Activated CD8-positive, alpha-beta memory T cell treated with anti-CD3 and anti-CD28 coated beads, Interleukin-2, amount 50 U/mL, for 24 hours (primary cell): ENCODE measurements around the gene OSM.
A peak's percentile ranks its signal among the peaks of the same experiment; 100 is the strongest.

Experiments
- DNase-seq: peaks from one replicate; pipeline ENCODE4 v3.0.0-alpha.2; 2020; ENCODE audit errors: extremely low read depth

Gene OSM

GRCh38 chr22:30285176-30285845, 18.7 kb upstream of the OSM start:
- no peak for DNase-seq

DNA sequence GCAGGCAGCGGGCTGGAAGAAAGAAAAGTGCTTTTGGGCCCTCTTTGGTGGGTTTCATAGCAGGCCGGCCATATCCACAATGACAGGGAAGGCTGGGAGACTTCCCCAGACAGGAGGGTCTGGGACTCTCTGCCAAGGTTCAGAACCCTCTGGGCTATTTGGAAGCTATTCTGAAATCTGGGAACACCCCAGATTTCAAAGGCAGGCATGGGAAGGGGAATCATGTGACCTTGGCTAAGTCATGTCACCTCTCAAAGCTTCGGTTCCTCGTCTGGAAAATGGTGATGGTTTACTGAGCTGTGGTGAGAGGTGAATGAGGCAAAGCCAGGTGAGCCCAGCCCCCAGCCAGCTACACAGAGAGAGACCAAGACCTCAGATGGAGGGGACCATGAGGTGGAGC, 18.0 kb upstream of the OSM start:
- no peak for DNase-seq

GRCh38 chr22:30284172-30284571, 17.5 kb upstream of the OSM start:
- DNase-seq: no peak

DNA sequence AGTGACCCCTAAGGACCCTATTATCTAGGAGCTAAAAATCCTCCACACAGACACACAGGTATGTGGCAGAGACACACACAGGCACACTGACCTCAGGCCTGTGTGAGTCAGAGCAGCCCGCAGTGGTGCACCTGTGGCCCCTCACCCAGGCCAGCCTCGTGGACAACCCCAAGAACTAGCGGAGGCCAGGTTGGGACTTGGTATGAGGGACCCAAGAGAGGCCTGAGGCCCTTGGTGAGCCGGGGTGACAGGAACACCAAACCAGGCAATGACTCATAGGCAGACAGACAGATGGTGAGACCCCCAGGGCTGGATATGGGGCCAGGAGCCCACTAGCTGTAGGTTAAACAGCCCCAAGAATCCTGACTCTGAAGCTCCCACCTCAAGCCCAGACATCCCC, 16.7 kb upstream of the OSM start:
- DNase-seq: no peak

GRCh38 chr22:30282616-30283046, 16.0 kb upstream of the OSM start:
- no peak for DNase-seq

- DNase-seq: no peak
Measured at GRCh38 chr22:30280505-30280904, 13.9 kb upstream of the OSM start.

- DNase-seq: no peak
Measured at GRCh38 chr22:30279932-30280331, 13.3 kb upstream of the OSM start.

DNA sequence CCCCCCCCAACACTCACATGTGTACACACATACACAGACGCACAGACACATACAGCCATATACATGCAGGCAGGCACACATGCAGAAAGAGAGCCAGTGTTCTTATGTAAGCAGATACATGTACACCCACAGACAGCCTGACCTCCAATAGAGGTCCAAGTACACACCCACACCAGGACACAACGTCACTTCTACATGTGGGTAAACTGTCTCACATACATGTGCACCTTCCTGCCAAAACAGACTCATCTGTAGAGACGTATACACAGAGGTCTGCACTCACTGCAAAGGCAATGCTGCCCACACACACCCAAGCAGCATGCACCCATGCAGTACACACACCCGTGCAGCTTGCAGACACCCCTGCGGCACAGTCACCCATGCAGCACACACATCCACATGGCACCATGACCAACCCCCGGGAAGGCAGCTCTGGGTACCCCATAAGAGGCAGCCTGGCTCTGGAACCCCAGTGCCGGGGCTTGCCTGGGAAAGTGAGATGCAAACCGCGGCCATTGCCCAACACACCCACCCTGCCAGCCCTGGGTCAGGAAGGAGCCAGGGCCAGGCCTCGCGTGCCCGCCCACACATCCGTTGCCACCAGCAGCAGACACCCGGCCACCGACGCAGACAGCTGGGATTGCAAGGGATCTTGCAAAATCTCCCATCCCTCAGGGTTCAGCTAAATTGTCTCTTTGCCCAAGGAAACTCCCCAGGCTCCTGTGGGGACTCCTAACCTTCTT, 12.6 kb upstream of the OSM start:
- no peak for DNase-seq

DNA sequence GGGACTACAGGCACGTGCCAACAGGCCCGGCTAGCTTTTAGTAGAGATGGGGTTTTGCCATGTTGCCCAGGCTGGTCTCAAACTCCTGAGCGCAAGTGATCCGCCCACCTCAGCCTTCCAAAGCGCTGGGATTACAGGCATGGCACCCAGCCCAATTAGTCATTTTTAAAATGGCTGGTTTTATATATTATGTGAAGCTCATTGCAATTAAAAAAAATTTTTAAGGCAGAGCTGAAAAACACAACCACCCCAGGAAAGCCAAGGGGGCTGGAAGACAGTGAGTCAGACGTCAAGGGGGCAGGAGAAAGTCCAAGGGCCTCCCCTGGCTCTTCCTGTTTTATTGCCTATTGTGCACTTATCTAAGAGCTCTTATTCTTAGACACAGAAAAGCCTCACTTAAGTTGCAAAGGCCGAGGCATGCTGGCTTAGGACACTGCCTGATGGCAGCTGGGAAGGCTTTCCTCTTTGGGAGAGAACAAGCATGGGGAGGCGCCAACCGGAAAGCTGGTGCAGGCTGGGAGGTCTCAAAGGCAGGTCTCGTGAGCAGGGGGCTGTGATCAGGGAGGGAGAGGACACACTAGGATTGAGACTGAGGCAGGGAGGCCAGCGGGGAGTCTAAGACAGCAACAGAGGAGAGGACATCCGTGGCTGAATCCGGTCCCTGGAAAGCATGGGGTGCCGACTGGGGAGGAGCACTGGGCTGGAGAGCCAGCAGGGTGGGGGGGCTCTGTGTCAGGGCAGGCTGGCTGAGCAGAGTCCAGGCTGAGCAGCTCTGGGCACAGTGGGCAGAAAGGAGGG, 11.1 kb upstream of the OSM start:
- DNase-seq: no peak

- DNase-seq: no peak
Measured at GRCh38 chr22:30276039-30276438, 9.4 kb upstream of the OSM start.

- DNase-seq: no peak
Measured at GRCh38 chr22:30275625-30276024, 9.0 kb upstream of the OSM start.

DNA sequence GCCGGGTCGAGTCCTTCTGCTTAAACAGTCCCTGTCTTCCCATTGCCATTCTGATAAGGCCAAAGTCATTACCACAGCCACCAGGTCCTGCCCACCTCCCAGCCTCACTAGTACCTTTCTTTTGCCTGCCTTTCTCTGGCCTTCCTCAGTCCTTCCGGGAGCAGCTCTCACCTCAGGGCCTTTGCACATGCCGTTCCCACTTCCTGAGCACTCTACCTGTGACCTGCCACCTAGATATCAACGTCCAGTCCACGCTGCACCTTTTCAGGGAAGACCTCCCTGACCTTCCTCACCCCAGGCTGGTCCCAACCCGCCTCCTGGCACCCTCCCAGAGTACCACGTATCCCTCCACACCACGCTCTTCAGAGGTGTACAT, 7.8 kb upstream of the OSM start:
- DNase-seq: no peak

- DNase-seq: no peak
Measured at GRCh38 chr22:30273711-30274436, 7.2 kb upstream of the OSM start.

GRCh38 chr22:30272781-30273601, 6.3 kb upstream of the OSM start:
- no peak for DNase-seq

DNA sequence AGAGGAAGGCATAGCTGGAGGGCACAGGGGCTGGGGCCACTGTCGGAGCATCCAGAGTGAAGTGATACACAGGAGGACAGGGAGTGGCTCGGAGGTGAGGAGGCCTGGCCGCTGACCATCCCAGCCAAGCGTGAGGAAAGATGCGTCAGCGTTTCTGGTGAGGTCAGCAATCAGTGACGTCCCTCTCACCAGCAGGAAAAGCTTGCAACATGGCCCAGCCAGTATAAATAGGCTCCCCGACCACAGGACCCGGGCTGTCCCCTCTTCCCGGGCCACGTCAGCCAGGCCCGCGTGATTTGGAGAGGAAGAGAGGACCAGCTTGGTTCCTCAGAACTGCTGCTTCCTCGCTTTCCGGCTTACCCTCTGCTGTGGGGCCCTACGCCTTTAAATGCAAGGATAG, 4.2 kb upstream of the OSM start:
- DNase-seq: no peak

DNA sequence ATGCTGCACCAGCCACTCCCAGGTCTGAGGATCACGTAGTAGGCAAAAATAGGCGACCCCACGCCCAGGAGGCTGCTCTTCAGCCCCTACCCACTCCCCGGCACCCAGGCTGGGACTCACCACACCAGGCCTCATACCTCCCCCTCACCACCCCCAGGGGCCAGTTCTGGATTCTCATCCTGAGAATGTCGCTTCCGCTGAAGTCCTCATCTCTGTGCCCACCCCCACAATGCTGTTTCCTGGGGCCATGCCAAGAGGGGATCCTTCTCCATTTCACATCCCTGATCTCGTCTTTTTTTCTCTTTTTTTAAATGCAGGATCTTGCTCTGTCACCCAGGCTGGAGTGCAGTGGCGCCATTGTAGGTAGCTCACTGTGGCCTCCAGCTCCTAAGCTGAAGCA, 1.7 kb upstream of the OSM start:
- no peak for DNase-seq

DNA sequence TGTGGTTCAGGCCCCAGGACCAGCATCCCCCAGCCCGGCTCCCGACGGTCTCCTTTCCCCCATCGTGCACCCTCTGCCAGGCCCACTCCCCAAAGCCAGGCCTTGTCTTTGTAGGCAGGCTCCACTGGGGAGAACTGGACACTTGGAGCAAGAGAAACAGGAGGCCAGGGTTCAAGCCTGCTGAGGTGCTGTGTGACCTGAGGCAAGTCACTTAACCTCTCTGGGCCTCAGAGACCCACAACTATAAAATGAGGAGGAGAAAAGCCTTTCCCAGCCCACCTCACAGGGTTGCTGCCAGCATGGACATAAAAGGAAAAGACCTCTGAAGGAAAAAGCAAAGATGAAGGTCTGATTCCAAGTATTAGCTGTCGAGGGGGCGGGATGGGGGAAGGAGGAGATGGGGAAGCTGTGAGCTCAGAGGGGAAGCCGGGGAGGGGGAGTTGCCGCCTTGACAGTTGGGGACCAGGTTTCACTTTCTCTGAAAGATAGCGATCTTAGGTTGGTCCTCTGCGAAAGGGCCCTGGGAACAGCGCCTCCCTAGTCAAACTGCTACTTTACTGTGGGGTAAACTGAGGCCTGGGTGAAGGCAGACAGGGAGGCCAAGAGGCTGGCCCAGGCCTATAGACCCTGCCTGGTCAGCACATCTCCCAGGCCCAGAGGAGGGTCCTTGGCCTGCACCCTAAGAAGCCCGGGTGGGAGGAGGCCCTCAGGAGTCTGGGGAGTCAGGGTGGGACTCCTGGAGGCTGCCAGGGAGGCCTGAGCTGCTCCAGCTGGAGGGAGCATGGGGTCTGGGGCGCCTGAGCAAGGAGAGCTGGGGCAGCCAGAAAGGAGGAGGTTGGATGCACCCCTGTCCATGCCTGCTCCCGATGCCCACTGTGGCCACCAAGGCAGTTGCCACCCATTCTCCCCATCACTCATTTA, 991 bp upstream of the OSM start:
- DNase-seq: no peak

GRCh38 chr22:30265823-30266444, 717 bp downstream of the OSM start:
- DNase-seq: peak; percentile 71

DNA sequence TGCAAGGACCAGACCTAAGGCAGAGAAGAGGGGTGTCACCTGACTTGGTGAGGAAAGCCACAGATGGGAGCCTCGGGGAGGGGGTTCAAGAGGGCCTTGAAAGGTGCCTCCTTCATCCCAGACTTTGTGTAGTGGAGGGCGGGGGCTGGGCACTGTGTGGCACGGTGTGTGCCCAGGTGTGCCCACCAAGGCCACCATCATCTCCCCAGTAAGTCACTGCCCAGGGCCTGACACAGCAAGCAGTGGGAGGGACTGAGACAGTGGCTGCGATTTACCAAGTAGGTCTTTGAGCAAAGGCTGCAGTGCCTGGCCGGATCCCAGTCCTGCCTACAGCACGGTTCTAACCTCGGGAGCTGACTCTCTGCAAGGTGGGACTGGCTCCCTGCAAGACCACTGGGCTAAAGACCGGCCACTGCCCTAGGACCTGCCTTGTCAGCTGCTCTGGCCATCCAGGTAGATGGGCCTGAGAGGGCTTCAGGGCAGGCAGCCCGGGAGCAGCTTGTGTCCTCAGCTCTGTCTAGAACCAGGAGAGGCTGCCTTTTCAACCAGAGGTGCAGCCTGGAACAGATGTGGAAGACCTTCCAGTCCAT, 1.4 kb downstream of the OSM start:
- no peak for DNase-seq
